Dermis microvascular lymphatic vessel endothelial cell (primary cell): ENCODE results near the gene PANK3. TPM values are rescaled to one million over a fixed set of nuclear protein-coding genes. Genes with fewer than 3 reads are reported as not detected.
A peak's percentile ranks its signal among the peaks of the same experiment; 100 is the strongest.
"Not testable (repeated sequence)": the region's sequence is repeated elsewhere in the genome, so short reads cannot be mapped to it uniquely, and the experiment has no call there.

ENCODE experiments used
- DNase-seq, 2 donors: peaks; one replicate each; pipeline versions ENCODE4 v3.0.0 to v3.0.0-alpha.2; 2010; ENCODE audit warnings: low read depth in 2 of 2
- total RNA-seq: library from RNA; depleted of rRNA; stranded (reverse); fragments of >200 nt; gene quantifications from 2 replicates; pipeline ENCODE4 v1.2.1, GENCODE V29; 2014

The PANK3 gene
- total RNA-seq, 1 donor from 2014 or later: 43.1 TPM

DNA sequence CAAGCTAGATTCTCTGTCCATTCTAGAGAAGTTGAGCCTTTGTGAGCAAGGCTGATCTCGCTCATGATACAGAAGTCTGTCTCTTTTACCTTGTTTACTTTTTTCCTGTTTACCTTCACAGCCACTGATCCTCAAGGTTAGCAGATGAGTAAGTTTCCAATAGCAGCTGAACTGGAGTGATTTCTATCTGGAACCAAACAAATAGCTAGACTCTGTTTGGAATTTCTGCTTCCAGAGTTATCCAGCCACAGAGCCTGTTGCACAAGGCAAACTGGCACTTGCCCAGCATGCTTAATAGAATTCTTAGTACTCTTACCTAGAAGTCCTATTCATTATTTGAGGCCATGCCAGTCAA lies 12.8 kb upstream of the PANK3 start:
- no peak for DNase-seq

DNA sequence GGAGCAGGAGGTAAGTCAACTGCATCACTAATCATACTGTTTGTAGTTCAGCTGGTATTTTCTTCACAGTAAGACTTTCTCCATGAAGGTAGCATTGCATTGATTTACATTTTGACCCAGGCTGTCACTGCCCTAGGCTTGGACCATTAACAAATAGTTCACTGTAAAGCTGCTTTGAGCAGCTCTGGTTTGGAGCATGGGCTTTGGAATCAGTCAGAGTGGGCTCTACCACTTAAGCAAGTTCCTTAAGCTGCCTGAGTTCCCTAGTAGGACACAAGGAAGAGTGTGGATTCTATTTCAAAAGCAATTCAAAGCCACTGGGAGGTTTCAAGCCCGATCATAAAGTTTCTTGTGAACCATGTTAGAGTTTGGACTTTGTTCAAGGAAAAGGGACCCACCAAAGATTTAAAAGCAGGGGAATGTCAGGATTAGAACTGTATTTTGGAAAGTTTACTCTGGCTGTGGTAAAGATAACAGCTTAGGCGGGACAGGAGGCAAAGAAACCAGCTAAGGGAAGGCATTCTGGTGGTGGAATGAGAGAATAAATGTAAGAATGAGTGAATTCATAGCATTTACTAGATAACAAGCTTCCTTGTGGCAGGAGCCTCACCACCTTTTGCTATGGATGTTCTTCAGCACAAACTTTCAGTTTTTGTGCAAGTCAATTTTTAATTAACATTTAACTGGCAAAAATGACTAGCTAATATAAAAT lies 12.3 kb upstream of the PANK3 start:
- DNase-seq: no peak

DNA sequence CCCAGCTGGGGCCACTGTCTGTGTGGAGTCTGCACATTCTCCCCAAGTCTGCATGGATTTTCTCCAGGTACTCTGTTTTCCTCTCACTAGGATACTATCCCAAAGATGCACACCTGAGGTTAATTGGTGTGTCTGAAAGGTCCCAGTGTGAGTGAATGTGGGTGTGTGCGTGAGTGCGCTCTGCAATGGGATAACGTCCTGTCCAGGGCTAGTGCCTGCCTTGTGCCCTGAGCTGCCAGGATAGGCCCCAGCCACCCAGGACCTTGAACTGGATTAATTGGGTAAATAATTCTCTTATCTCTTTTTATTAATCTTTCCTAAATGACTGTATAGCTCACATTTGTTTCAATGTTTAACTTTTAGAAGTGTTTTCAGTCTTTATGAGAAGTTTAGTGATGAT lies 11.5 kb upstream of the PANK3 start:
- no peak for DNase-seq

DNA sequence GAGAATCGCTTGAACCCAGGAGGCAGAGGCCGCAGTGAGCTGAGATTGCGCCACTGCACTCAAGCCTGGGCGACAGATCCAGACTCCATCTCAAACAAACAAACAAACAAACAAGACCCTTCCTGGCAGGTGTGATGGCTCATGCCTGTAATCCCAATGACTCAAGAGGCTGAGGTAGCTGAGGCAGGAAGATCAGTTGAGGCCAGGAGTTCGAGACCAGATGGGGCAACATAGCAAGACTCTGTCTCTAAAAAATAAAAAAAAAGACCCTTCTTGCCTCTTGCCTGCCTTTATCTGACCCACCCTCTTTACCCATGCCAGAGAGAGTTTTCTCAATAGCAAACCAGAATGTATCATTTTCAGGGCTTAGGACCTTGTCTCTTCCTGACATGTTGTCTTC lies 8.8 kb upstream of the PANK3 start:
- DNase-seq: no peak

DNA sequence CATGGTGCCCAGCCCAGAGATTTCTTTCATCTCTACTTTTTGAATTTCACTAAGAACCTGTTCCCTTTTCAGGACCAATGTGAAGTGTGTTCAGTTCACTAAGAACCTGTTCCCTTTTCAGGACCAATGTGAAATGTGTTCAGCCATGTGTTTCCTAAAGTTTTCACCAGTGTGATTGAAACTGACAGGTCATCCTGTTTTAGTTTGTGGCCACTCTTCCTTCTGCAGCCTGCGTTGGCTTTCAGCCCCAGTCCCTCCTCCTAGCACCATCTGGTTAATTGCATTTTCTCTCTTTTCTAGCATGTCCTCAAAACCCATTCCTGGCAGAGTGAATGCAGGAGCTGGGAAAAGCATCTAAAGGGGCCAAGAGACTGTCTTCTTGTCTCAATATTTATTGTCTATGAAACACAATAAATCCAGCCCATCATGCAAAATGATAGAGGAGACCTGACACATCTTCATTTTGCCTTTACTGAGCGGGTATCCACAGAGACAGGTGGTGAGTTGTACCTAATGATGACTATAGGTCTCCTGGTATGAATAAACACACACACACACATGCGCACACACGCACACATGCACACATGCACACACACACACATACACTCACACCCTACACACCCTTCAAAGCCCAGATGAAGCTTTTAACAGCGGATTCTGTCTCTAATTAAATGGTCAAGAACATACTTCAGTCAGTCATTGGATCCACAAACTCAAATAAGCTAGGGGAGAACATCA lies 6.1 kb upstream of the PANK3 start:
- DNase-seq: peak in 1 of 2 donors; percentile 3

DNA sequence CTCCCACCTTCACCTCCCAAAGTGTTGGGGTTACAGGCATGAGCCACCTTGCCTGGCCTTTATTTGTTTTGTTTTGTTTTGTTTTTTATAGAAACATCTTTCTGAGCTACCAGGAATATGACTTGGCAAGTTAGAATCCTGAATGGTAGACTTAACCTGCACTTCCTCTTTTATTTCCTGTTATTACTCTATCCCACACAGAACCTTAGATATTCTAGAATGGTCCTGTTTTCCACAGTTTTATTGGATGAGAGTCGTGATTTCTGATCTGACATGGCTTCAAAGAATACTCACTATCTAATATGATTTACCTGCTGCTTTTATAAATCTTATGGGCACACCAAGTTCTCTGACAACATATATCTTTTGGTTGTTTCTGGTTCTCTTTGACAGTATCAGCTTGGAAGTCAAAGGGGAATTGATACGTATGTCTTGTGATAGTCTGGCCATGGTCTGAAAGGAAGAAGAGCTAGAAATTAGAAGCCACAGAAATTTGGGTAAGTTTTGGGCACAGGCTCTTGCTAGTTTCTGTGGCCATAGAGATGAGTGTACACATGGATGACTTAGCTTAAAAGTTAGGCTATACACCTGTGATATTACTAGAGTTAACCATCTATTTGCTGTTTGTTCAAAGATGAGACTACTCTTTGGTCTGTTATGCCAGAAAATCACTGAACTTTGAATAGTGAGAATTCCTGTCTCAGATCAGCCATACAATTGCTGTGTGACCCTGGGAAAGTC lies 4.7 kb upstream of the PANK3 start:
- DNase-seq: peak in 1 of 2 donors; percentile 10

DNA sequence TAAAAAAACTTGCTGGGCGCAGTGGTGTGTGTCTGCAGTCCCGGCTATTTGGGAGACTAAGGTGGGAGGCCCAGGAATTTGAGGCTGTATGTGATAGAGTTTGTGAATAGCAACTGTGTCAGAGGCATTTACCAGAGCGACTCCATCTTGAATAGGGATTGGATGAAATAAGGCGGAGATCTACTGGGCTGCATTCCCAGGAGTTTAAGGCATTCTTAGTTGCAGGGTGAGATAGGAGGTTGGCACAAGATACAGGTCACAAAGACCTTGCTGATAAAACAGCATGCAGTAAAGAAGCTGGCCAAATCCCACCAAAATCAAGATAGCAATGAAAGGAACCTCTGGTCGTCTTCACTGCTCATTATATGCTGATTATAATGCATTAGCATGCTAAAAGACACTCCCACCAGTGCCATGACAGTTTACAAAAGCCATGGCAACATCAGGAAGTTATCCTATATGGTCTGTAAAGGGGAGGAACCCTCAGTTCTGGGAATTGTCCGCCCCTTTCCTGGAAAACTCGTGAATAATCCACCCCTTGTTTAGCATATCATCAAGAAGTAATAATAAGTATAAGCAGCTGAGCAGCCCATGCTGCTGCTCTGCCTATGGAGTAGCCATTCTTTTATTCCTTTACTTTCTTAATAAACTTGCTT lies 1.8 kb upstream of the PANK3 start:
- DNase-seq: not testable (repeated sequence)

DNA sequence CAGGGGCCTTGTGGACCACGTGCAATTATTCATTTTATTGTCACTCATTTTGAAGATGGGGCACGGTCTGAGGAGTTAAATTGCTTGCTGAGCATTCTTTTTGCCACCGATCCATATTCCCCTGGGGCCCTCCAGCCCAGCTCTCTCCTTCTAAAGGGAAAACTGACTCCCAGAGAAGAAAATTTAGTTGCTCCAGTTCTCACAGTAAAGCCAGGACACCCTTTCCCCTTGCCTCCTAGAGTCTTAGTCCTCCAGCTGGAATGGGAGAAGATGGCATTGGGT lies 1.0 kb upstream of the PANK3 start:
- DNase-seq: no peak

DNA sequence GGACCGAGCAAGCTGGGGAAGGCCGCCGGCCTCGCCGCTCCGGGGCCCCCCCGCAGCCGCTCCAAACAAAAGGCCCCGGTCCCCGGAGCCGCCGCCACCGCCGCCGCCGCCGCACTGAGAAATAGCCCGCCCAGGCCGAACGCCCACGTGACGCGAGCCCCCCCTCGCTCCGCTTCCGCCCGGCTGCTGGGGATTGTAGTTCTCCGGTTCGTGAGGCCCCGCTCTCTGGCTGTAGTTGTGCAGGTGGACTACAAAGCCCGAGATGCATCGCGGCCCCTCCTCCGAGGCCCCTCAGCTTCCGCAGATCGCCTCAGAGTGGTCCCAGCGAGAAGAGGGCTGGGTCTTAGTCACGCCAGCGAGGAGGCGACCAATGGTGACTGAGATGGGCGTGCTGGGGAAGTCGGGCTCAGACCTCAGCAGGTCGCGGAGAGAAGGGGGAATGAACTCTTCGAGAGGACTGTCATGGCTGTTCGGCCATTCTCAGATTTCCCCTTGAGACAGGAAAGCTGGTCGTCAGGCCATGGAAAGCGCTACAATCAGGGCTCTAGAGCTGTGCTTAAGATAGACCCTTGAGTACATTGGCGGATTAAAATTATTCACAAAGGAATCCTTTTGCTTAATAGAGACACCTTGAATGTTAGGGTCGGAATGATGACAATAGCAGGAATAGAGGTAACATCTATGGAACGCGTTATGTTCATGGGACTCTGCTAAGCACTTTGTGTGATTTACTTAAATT lies 489 bp upstream of the PANK3 start:
- peak; percentile 90 to 99 for DNase-seq

DNA sequence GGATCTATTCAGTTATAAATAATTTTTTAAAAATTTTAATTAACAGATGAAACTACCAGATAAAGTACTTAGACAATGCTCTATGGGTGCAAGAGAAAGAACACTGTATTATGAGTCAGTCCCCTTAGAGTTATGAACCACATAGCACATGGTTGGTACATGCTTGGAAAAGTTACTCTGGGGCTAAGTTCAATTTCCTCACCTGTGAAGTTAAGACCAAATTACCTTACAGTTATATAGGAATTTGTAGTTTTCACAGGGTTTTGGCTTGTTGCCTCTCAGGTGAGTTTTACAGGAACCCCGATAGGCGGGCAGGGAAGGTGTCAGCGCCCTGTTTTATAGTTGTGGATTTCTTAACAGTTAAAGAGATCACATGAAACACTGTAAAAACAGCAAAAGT lies 1.2 kb downstream of the PANK3 start:
- peak in 1 of 2 donors; percentile 23 for DNase-seq

DNA sequence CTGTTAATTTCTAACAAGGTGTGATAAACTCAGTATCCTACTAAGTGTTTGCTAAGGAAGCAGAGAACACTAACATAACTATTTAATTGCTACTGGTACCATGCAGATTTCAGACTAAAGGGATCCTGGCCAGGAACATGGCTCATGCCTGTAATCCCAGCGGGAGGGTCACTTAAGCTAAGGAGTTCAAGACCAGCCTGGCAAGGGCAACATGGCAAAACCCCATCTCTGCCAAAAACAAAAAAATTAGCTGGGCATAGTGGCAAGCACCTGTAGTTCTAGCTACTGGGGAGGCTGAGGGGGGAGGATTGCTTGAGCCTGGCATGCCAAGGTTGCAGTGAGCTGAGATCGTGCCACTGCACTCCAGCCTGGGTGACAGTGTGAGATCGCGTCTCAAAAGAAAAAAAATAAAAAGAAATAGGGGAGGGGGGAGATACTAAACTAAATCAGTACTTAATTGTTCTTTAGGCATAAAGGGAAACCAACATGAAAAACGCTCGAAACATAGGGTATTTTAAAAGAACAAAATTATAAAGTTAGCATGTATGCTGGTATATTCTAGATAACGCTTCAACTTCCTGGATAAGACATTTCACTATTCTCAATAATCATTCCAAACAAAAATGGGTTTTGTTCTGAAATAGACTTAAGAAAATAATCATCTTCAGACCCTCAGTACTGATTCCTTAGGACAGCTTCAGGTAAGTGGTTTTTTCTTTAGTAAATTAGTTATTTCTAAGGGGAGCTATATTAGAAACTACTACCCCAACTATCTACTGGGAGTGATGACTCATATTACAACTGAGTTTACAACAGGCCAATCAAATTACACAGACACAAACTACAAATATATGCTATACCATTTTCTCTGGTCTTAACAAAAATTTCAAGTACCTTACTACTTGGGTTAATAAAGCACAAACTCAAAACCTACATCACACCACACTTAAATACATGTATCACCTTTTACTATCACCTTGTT lies 3.5 kb downstream of the PANK3 start:
- no peak for DNase-seq

DNA sequence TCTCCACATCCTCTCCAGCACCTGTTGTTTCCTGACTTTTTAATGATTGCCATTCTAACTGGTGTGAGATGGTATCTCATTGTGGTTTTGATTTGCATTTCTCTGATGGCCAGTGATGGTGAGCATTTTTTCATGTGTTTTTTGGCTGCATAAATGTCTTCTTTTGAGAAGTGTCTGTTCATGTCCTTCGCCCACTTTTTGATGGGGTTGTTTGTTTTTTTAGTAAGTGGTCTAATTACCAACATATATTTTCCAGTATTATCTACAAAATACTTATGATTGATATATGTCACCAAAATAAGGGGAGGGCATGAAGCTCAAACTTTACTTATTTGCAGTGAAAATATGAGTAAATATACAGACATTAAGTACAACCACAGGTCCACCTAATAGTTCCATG lies 5.0 kb downstream of the PANK3 start:
- not testable (repeated sequence) for DNase-seq

DNA sequence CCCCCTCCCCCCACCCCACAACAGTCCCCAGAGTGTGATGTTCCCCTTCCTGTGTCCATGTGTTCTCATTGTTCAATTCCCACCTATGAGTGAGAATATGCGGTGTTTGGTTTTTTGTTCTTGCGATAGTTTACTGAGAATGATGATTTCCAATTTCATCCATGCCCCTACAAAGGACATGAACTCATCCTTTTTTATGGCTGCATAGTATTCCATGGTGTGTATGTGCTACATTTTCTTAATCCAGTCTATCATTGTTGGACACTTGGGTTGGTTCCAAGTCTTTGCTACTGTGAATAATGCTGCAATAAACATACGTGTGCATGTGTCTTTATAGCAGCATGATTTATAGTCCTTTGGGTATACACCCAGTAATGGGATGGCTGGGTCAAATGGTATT lies 5.5 kb downstream of the PANK3 start:
- not testable (repeated sequence) for DNase-seq

DNA sequence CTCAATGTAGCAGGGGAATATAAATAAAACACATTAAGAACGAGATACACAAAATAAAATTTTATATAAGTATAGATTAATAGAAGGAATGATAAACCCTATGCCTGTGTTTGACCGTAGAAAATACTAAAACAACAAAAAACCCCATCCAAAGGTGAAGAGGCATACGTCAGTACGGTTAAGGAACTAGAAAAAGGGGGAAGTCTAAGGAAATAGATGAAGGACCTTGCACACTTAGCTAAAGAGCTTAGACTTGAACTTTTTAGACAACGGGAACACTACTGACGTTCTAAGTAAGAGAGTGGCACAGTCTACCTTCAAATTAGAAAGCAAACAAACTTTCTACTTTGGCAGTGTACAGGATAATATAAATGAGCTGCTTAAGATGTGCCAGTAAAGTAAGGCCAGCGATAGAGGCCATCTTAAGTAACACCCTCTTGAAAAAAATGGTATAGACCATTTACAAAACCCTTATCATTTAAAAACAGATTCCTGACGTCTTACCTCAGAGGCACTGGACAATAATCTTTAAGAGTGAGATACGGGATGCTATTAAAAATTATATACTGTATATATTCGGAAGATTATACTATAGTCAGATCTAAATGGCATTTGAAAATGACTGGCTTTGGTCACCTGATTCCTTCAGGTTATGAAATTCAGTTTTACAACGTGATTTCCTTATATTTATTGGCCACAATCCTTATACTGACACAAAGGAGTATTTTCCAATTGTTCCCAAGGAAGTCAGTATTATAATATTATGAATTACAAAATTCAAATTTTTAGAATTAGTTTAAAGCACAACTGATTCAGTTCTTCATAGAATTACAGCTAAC lies 8.5 kb downstream of the PANK3 start:
- DNase-seq: no peak

DNA sequence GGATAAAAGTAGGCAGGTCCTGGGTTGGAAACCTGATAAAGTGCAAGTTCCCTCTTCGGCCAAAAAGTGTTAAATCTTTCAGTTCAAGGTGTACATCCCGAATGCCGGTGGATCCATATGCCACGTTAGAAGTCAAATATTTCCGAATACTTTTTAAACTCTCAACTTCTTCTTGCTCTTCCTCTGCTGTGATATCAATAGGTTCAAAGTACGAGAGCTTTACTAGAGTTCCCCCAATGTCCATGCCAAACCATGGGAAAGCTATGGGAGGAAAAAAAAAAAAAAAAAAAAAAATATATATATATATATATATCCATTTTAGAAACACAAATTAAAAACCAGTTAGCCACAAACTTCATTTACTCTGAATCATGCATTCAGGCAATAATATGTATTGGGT lies 10.4 kb downstream of the PANK3 start:
- no peak for DNase-seq

DNA sequence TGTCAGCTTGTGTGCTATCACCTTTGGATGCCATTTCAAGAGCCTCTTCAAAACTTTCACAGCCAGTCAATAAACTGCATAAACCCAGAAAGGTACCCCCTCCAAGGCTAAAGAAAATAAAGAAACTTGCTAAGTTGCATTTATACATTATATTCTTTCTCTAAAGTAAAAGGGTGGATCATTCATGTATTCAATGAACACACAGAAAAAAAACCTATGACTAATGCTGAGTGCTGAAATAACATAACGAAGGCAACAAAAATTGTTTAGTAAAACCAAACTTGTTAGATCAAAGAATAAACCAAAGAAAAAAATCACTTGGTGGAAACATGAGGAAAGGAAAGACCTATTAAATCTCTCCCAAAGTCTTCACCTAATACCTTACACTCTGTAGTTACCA lies 15.2 kb downstream of the PANK3 start:
- DNase-seq: no peak

DNA sequence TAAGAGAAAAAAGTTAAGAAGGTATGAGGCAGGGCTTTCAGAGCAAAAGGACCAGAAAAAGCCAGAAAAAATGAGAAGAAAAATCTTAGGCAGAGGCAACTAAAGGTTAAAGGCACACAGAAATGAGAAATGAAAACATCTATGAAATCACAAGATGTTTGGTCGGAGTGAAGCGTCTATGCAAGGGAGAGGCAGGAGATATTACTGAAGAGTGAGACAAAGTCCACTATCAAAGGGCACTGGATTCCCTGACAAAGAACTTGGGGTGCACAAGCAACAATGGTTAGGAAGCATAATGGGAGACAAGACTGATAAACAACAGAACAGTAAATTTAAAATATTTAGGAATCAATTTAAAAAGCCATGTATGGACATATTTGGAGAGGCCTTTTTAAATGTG lies 16.9 kb downstream of the PANK3 start:
- no peak for DNase-seq

DNA sequence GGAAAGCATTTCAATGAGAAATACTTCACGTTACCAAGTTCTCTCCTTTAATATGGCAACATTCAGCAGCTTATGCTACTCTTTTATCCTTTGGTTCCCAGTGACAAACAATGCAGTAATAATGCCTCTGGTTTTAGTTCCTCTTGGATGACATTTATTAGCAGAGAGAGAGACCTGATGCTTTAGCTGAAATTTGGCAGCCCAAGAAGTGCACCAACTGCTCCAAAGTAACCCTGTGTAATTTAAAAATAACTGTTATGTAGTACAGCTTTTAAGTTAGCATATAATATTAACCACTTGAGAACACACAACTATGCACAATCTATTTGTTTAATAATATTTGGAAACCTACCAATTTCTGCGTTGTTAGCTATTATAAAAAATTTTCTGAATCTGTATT lies 21.8 kb downstream of the PANK3 start:
- DNase-seq: no peak

DNA sequence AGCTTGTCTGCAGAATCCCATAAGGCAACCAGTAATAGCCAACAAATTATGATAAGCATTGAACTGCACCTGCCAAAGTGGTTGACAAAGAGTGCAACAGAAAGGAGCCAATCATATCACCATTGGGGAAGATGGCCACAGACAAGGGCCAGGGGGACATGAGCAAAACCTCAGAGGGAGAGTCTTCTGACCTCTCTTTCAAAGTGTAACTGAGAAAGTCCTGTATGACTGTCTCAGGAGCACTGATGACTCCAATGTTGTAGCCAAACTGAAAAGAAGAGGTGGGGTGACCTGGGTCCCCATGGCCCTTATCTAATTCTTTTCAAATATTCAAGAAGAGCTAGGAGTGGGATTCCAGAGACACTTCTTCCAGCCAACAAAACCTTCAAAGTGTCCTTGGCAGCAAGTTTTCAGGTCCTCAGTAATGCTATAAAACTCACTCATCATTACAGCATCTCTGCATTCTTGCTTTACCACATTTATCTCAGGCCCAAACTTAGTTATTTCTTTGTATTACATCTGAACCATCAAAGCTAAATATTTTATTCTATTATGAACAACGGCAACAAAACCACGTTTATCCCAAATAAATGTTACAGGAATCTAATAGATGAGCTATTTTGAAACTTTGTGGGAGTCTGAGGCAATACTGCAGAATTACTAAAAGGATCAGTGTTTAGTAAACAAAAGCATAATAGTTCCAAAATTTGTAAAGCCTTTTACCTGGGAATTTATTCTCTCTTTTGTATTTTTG lies 25.6 kb downstream of the PANK3 start:
- no peak for DNase-seq
